ENCODE results near the gene NUDT16L1. TPM values are rescaled to one million over a fixed set of nuclear protein-coding genes. Genes with fewer than 3 reads are reported as not detected.

NUDT16L1 gene
- total and polyA plus RNA-seq, 2 of the 8 experiments (the other 6 are each of a cell fraction or from before 2014, with no cell fraction given): 34.8 to 77.3 TPM

DNA sequence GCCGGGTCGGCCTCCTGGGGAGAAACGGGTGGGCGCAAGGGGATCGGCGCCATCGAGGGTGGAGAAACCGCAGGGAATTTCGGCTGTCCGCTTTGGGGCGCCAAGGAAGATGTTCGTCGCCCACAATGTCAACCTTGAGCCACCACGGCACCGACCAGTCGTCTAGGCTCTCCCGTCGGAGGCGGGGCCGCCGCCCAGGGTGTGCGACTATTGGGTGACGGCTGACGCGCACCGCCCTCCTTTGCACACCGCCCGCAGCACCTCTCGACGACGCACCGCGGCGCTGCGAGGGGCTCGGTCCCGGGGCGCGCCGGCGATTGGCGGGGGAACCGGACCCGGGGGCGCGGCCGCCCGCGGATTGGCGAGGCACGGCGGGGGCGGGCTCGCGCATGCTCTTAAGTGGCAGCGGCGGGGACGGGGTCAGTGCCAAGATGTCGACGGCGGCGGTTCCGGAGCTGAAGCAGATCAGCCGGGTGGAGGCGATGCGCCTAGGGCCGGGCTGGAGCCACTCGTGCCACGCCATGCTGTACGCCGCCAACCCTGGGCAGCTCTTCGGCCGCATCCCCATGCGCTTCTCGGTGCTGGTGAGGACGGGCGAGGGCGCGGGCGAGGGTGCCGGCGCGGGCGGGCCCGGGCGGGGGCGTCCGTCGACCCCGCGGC, at the start of gene NUDT16L1 (continued):
- no peak for TF ChIP-seq KDM5A (IDR thresholded peaks at IDR 0.05; ENCODE audit: low read length)
- peak; percentile 50; the same call in 1 of the 2 replicates for TF ChIP-seq YY1 (IDR thresholded peaks at IDR 0.05; ENCODE audit: low read depth, low read length)
- TF ChIP-seq HDAC2 (IDR thresholded peaks at IDR 0.05; ENCODE audit: borderline replicate concordance in 1 of 2, low read depth in 2 of 2, low read length in 2 of 2): no peak
- no peak for TF ChIP-seq GABPA (IDR thresholded peaks at IDR 0.05; ENCODE audit: borderline replicate concordance, insufficient read depth, low read length)
- no peak for TF ChIP-seq SIX5 (IDR thresholded peaks at IDR 0.05; ENCODE audit: low read depth, low read length)
- no peak; the same call in 1 of the 2 replicates for TF ChIP-seq CREB1 (IDR thresholded peaks at IDR 0.05)
- no peak for TF ChIP-seq TEAD4 (IDR thresholded peaks at IDR 0.05; ENCODE audit: low read depth, low read length)
- TF ChIP-seq EGR1 (IDR thresholded peaks at IDR 0.05; ENCODE audit: borderline replicate concordance, low read depth, low read length): peak; percentile 87; the same call in 1 of the 2 replicates
- TF ChIP-seq SRF (IDR thresholded peaks at IDR 0.05; ENCODE audit: low read depth, low read length): no peak
- TF ChIP-seq SP1 (IDR thresholded peaks at IDR 0.05; ENCODE audit: low read depth, low read length): peak; percentile 60; the same call in 1 of the 2 replicates
- TF ChIP-seq, protein P1, sequence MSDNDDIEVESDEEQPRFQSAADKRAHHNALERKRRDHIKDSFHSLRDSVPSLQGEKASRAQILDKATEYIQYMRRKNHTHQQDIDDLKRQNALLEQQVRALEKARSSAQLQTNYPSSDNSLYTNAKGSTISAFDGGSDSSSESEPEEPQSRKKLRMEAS (IDR thresholded peaks at IDR 0.05): no peak; the same call in 1 of the 2 replicates
- no peak for TF ChIP-seq ZNF274 (IDR thresholded peaks at IDR 0.05; ENCODE audit: borderline replicate concordance, extremely low read depth, low read length)
- TF ChIP-seq ASH2L (IDR thresholded peaks at IDR 0.05; ENCODE audit: low read length): no peak
- TF ChIP-seq CEBPB (IDR thresholded peaks at IDR 0.05; ENCODE audit: low read depth, low read length): no peak
- peak; percentile 54 for TF ChIP-seq NRF1 (IDR thresholded peaks at IDR 0.05; ENCODE audit: low read depth, low read length)

All from H1 (cell line).